GM12892 (cell line): ENCODE results near the gene PPP3CA.
"Not testable (repeated sequence)": the region's sequence is repeated elsewhere in the genome, so short reads cannot be mapped to it uniquely, and the experiment has no call there.

ENCODE experiments used
- DNase-seq: peaks from one replicate; pipeline ENCODE4 v3.0.0; 2011; ENCODE audit not compliant: insufficient read length
- FAIRE-seq: peaks from 2 replicates; lab custom pipeline; 2011; peaks lifted over from hg19 to GRCh38; lab: Jason Lieb, UNC
- POLR2A ChIP-seq: IDR thresholded peaks from 2 replicates; pipeline ENCODE4 v1.6.1; 2011; ENCODE audit warnings: low read depth, low read length, control low read depth
- POLR2AphosphoS5 ChIP-seq: IDR thresholded peaks from 2 replicates; pipeline ENCODE4 v1.6.1; 2011; ENCODE audit warnings: low read depth, low read length, control low read depth
- TAF1 ChIP-seq: IDR thresholded peaks from 2 replicates; pipeline ENCODE4 v1.6.1; 2011; ENCODE audit warnings: low read depth, mild to moderate bottlenecking, control low read depth, low read length, borderline replicate concordance

PPP3CA gene

DNA sequence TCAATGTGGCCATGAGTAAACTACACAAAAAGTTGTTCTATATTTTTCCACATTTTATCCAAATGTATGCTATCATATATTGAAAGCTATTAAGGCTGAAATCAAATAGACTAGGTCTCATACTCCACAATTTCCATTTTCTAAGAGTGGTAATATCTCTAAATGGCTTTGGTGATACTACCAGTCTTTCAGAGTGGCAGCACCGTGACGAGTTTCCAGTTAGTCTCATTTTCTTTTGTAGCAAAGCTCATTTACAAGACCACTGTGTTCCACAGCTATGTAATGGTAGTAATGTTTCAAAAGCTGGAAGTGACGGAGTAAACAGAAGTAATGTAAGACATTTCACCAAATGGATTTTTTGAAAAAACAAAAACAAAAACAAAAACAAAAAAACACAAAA is 228.2 kb downstream of the PPP3CA start:
- FAIRE-seq, result peak; percentile 21
- no peak for DNase-seq
- no peak for TF ChIP-seq POLR2A
- no peak for TF ChIP-seq POLR2AphosphoS5
- no peak for TF ChIP-seq TAF1

DNA sequence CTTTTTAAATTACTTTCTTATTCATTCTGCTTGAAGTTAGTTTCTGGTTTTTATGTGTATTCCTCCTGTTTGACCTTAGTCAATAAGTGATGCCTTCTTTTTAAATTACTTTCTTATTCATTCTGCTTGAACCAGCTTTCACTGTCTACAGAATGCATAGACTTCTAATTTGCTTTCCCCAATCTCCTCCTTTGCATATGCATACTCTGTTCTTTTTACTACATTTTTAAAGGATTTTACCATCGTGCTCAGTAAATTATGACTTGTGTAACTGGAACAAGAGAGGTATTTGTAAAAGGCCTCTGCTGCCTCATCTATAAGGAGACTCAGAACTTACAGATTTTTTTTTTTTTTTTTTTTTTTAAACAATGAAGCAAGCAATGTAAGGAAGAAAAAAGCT is 228.7 kb downstream of the PPP3CA start:
- FAIRE-seq, result no peak
- no peak for TF ChIP-seq POLR2AphosphoS5
- TF ChIP-seq POLR2A, result no peak
- TF ChIP-seq TAF1, result no peak
- DNase-seq, result no peak

DNA sequence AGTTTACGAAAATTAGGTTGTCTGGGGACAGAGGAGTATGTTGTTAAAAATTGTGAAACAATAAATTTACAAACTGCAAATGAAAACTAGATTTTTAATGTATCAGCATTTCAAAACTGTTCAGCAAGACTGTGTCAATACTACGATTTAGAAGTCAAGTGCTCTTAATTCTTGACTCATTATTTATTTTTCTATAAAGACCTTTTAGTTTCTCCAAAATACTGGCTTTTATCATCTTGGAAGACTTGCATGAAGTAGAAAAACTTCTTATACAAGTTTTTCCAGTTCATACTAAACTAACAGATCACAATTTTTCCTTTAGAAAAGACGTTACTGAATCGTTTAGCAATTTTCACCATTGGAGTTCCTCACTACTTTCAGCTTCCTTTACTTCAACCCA is 231.4 kb downstream of the PPP3CA start:
- DNase-seq (no peak), FAIRE-seq (no peak)
- no peak for TF ChIP-seq POLR2A
- no peak for TF ChIP-seq POLR2AphosphoS5
- TF ChIP-seq TAF1, result no peak

DNA sequence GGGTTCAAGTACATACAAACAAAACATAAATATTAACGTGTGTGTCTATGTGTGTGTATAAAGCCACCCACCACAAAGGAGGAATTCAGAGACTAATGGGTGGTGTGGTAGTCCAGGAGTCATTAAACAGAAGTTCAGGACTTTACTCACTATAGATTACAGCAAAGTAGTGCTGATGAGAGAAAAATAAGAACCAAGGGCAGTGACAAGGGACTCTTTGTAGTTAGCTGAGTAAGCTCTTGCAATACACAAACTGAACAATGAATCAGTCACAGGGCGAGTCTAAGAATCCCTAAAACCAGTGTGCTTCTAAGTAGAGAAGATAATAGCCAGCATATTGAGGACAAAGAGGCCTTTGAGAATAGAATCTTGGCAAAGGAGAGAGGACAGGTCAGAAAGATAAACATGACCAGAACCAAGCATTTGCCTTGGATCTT is 232.4 kb downstream of the PPP3CA start:
- no peak for TF ChIP-seq POLR2AphosphoS5
- no peak for DNase-seq
- no peak for FAIRE-seq

DNA sequence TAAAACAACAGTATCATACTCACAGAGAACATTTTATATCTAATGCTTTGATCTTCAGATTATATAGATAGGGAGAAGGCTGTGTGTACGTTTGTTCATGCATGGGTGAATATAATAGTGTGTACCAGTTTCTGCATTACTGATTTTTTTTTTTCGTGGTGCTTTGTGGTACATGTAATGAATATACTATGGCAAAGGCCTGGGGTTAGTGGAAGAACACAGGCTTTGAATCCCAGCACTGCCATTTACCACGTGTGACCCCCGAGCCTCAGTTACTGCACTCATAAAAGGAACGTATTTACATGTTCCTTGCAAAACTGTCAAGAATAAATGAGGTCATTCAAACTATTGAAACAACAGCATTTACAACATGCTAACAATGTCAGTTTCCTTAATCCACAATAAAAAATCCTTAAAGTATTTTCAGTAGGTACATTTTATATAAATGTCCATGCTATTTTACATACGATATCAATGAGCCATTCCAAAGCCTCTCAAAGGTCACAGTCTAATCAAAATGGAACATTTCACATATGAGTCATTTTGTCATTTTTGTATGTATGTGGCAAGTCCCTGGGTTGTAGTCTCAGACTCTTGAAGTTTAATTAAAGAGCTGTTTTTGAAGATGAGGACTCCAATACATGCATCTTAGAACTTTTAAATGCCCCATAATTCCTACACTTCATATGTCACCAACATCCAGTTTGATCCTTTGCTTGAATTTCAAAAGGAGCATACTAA is 242.8 kb downstream of the PPP3CA start:
- TF ChIP-seq TAF1, result no peak
- no peak for TF ChIP-seq POLR2AphosphoS5
- no peak for TF ChIP-seq POLR2A
- peak; percentile 9 for FAIRE-seq
- no peak for DNase-seq

DNA sequence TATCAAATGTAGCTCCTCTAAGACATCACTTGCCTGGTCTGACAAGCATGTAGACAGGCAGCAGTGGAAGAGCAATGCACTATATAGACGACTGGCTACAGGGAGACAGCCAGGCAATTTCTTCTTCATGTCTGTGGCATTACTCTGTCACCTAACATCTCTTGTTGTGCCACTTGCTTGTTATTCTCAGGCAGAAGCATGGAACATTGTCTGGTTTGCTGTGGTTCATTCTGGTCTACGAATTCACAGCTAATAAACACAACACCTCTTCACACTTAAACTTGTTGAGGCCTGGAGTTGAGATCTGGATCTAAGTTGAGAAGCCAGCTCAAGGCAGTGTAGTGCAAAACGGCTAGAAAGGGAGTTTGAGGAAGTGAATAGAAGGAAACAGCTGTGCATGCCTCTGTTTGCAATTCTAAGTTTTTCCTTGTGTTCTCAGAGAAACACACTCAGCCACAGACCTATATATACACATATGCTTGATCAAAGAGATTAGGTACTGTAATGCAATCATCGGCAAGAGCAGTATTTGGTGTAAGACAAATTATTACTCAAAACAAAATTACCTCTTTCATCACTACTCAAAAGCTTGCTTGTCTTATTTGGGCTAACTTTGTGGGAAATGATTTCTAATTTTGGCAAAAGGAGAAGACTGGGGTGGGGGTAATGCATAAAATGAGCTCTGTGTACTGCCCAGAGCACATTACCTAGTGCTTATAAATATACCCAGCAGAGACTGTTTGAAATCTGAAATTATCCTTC is 243.8 kb downstream of the PPP3CA start:
- peak; percentile 67 for FAIRE-seq
- no peak for TF ChIP-seq POLR2AphosphoS5
- TF ChIP-seq POLR2A, result no peak
- no peak for TF ChIP-seq TAF1
- no peak for DNase-seq

DNA sequence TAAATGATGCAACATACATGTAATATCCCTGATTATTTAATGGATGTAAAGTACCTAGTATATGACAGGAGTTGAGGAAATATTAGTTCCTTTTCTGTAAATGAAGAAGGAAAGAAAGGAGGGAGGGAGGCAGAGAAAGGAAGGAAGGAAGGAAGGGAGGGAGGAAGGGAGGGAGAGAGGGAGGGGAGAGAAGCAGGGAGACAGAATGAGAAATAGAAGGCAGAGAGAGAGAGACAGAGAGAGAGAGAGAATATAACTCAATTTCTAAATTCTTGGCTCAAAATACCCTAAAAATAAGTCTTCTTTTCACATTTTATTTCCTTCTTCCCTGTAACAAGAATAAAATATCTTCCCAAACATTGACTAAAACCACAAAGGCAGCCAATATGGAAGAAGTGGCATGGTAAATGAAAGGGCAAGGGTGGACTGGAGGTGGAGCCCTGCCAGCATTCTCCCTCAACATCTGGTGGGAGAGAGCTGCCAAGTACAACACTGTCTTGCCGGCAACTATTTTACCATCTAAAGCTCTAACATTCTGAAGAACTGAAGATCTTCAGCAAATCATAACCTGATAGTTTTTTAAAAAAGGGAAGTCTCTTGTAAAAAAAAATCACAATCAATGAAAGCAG is 245.1 kb downstream of the PPP3CA start:
- FAIRE-seq, result no peak
- no peak for DNase-seq
- no peak for TF ChIP-seq TAF1
- TF ChIP-seq POLR2A, result no peak
- TF ChIP-seq POLR2AphosphoS5, result no peak

DNA sequence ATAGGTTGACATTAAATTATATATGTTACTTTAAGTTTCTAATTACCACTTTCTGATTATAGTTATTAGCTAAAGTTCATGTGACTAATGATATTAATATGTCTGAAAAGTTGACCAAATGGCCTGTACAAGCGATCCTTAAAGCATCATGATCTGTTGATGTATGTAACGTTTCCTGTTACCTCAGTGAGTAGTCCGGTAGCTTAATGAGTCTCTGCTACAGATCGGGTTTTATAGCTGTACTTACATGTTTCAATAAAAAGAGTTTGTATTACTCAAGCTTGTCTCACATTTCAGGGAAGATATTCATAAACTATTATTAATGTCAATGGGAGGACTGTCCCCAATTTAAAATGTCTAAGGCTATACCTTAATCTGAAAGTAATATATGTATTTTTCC is 246.3 kb downstream of the PPP3CA start:
- TF ChIP-seq POLR2AphosphoS5 (no peak), TAF1 (no peak), POLR2A (no peak)
- DNase-seq (no peak), FAIRE-seq (no peak)

DNA sequence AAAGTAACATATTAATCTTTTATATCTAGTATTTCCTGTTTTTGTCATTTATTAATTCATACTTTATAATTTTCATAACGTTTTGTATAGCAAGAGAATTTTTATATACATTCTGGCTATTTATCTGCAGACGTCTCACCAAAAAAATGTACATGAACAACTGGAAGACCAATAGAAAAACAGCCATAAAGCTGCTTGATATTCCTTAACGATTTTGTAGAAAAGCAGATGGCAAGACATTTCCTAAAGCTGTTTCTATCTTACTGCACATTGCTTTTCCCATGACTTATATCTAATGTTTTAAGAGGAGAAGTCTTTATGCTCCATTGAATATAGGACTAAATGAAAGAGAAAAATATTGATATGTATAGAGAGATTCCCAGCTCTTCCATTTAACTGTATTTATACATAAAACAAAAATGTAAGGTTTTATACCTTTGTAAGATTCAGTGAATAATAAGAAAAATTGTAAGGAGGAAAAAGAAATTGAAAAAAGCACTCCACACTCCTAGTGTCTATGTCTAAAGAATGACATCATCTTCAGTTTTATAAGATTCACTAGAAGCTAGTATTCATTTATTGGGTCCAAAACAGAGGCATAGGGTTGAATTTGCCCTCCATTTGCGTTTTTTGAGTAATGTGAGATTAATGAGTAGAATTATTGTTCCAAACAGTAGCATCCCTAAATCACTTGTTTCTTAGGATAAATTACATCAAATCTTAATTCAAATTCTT is 248.5 kb downstream of the PPP3CA start:
- TF ChIP-seq POLR2AphosphoS5, result no peak
- TF ChIP-seq POLR2A, result no peak
- no peak for TF ChIP-seq TAF1
- FAIRE-seq, result no peak
- DNase-seq, result no peak

DNA sequence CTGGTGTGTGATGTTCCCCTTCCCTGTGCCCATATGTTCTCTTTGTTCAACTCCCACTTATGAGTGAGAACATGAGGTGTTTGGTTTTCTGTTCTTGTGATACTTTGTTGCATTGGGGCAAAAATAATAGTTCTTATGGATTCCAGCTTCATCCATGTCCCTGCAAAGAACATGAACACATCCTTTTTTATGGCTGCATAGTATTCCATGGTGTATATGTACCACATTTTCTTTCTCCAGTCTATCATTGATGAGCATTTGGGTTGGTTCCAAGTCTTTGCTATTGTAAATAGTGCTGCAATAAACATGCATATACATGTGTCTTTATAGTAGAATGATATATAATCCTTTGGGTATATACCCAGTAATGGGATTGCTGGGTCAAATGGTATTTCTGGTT is 254.7 kb downstream of the PPP3CA start:
- not testable (repeated sequence) for FAIRE-seq, DNase-seq

DNA sequence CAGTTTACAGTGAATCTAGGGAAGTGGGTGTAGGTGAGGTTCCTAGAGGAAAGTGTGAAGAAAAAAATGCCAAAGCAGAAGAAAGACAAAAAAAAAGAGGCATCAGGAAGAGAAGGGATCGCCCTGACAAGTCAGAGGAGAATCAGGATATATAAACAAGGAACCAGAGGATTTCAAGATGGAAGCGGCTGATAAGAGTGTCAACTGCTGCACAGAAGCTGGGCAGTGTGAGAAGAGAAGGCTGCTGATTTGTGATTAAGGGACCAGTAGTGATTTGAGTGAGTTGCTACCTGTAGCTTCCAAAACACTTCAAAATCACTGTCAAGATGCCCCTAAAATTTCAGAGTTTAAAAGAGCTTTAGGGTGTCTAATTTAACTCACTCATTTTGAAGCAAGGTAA is 258.2 kb downstream of the PPP3CA start:
- FAIRE-seq (no peak), DNase-seq (no peak)
- TF ChIP-seq POLR2A (no peak), POLR2AphosphoS5 (no peak), TAF1 (no peak)
